SH-SY5Y (cell line): ENCODE measurements around the gene ACTN2.

Source experiments
- GATA2 ChIP-seq: IDR thresholded peaks from 2 replicates; pipeline ENCODE4 v1.6.1; 2011; ENCODE audit warnings: mild to moderate bottlenecking, low read depth, low read length
- GATA3 ChIP-seq: IDR thresholded peaks from 2 replicates; pipeline ENCODE4 v1.6.1; 2011; ENCODE audit warnings: low read depth, mild to moderate bottlenecking, low read length, moderate library complexity

DNA sequence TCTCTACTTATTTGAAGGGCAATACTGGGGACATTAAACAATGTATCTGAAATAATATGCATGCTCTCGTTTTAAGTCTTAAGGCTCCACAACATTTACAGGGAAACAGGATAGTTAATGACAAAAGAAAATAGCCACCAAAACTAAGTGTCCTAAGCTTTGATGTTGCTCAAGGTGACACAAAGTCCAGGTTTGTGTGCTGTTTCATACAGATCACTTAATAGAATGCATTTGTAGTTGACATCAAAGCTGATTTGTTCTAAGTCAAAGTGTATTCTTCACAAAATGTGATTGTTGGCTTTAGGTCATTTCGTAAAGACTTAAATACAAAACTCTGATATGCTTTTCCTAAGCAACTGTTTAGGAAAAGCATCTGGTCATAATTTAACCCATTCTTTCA, 71.3 kb downstream of the ACTN2 start:
- TF ChIP-seq GATA2 (no peak), GATA3 (no peak)
